OCI-LY1 (cell line): ENCODE measurements around the gene GMIP.

Source experiments
- H2AFZ ChIP-seq: fragments of 200-600 bp; sonication (generic), shearing (Covaris generic); 2 replicates; pipeline ENCODE4 v1.6.0; 2014; ENCODE audit warnings: antibody characterized with exemption, mild to moderate bottlenecking, low read length
- H3F3A ChIP-seq: fragments of 200-600 bp; sonication (generic), shearing (Covaris generic); 2 replicates; pipeline ENCODE4 v1.6.0; 2014; ENCODE audit warnings: mild to moderate bottlenecking, antibody characterized with exemption, low read length, moderate library complexity; ENCODE audit not compliant: insufficient read depth
- H3K27ac ChIP-seq: fragments of 200-600 bp; sonication (generic); 2 replicates; pipeline ENCODE4 v1.5.1; 2014; ENCODE audit warnings: low read length, mixed run types, mild to moderate bottlenecking, low read depth; ENCODE audit not compliant: poor library complexity, severe bottlenecking
- H3K27me3 ChIP-seq: fragments of 200-600 bp; sonication (generic); 2 replicates; pipeline ENCODE4 v1.6.0; 2014; ENCODE audit warnings: antibody characterized with exemption, mild to moderate bottlenecking, low read length, moderate library complexity; ENCODE audit not compliant: insufficient read depth
- H3K36me3 ChIP-seq: fragments of 200-600 bp; sonication (generic); 2 replicates; pipeline ENCODE4 v1.6.1; 2014; ENCODE audit warnings: mild to moderate bottlenecking, antibody characterized with exemption, low read length, moderate library complexity, mixed read lengths; ENCODE audit not compliant: insufficient read depth
- H3K4me1 ChIP-seq: fragments of 200-600 bp; sonication (generic); 2 replicates; pipeline ENCODE4 v1.5.1; 2014; ENCODE audit warnings: mild to moderate bottlenecking, low read length, moderate library complexity; ENCODE audit not compliant: insufficient read depth, severe bottlenecking
- H3K4me2 ChIP-seq: fragments of 200-600 bp; sonication (generic), shearing (Covaris generic); 2 replicates; pipeline ENCODE4 v1.6.1; 2014; ENCODE audit warnings: low read length
- H3K4me3 ChIP-seq: fragments of 200-600 bp; sonication (generic); 2 replicates; pipeline ENCODE4 v1.5.1; 2014; ENCODE audit warnings: low read length, low read depth, mild to moderate bottlenecking, mixed read lengths; ENCODE audit not compliant: poor library complexity, severe bottlenecking
- H3K79me2 ChIP-seq: fragments of 200-600 bp; shearing (Covaris generic); 2 replicates; pipeline ENCODE4 v1.6.1; 2016; ENCODE audit warnings: mixed run types, low read length, mixed read lengths; ENCODE audit not compliant: insufficient read depth
- H3K9ac ChIP-seq: fragments of 200-600 bp; sonication (generic), shearing (Covaris generic); 2 replicates; pipeline ENCODE4 v1.6.1; 2014; ENCODE audit warnings: mild to moderate bottlenecking, low read length, mixed read lengths
- H3K9me2 ChIP-seq: fragments of 200-600 bp; sonication (generic), shearing (Covaris generic); 2 replicates; pipeline ENCODE4 v1.6.1; 2014; ENCODE audit warnings: low read depth, mild to moderate bottlenecking, low read length, mixed read lengths
- H3K9me3 ChIP-seq: fragments of 200-600 bp; shearing (Covaris generic); 2 replicates; pipeline ENCODE4 v1.6.1; 2014; ENCODE audit warnings: low read length, mixed read lengths
- H4K20me1 ChIP-seq: fragments of 200-600 bp; sonication (generic), shearing (Covaris generic); 2 replicates; pipeline ENCODE4 v1.6.0; 2016; ENCODE audit warnings: mild to moderate bottlenecking, low read length; ENCODE audit not compliant: insufficient read depth
- CTCF ChIP-seq: fragments of 200-600 bp; sonication (generic), shearing (Covaris generic); IDR thresholded peaks from 2 replicates; pipeline ENCODE4 v1.5.1; 2017; ENCODE audit warnings: mild to moderate bottlenecking, antibody characterized with exemption, low read length, moderate library complexity, mixed read lengths
- EZH2 ChIP-seq: fragments of 200-600 bp; sonication (generic), shearing (Covaris generic); IDR thresholded peaks from 2 replicates; pipeline ENCODE4 v1.8.0; 2017; ENCODE audit warnings: borderline replicate concordance, mixed run types, mild to moderate bottlenecking, antibody characterized with exemption, low read length, moderate library complexity, mixed read lengths

GMIP gene

GRCh38 chr19:19637523-19638251 is 5.8 kb downstream of the GMIP start:
- TF ChIP-seq EZH2 (no peak), CTCF (peak; percentile 4; the same call in 1 of the 2 replicates)

GRCh38 chr19:19637186-19637522 is 6.3 kb downstream of the GMIP start:
- Histone ChIP-seq H3K27me3 (no peaks in the 10 kb centered on the region), H3K4me3 (no peak overlapping the region), H3K9me2 (no peaks in the 10 kb centered on the region), H3K9ac (no peak overlapping the region), H3K79me2 (no peaks in the 10 kb centered on the region), H3F3A (no peaks in the 10 kb centered on the region), H3K4me1 (peaks cover 4% of the 10 kb centered on the region), H2AFZ (no peak overlapping the region), H3K36me3 (peaks cover 87% of the 10 kb centered on the region), H3K9me3 (no peaks in the 10 kb centered on the region), H4K20me1 (no peaks in the 10 kb centered on the region), H3K27ac (no peak overlapping the region), H3K4me2 (no peak overlapping the region)
- no peak for TF ChIP-seq EZH2
- TF ChIP-seq CTCF, result no peak

More at GRCh38 chr19:19637523-19638251, 5.8 kb downstream of the GMIP start:
- no peaks in the 10 kb centered on the region for H3F3A ChIP-seq
- H3K27ac ChIP-seq, result no peak overlapping the region
- H3K36me3 ChIP-seq, result peaks cover 83% of the 10 kb centered on the region
- H4K20me1 ChIP-seq, result no peaks in the 10 kb centered on the region
- H3K27me3 ChIP-seq, result no peaks in the 10 kb centered on the region
- no peak overlapping the region for H3K9ac ChIP-seq
- H3K9me3 ChIP-seq, result no peaks in the 10 kb centered on the region
- peaks cover 9% of the 10 kb centered on the region for H3K4me1 ChIP-seq
- no peaks in the 10 kb centered on the region for H3K9me2 ChIP-seq
- no peak overlapping the region for H2AFZ ChIP-seq
- peaks cover 4% of the 10 kb centered on the region for H3K79me2 ChIP-seq
- no peak overlapping the region for H3K4me3 ChIP-seq
- no peak overlapping the region for H3K4me2 ChIP-seq

- H3K36me3 ChIP-seq, result peaks cover 84% of the 10 kb centered on the region
- no peak overlapping the region for H3K4me3 ChIP-seq
- no peaks in the 10 kb centered on the region for H3K9me2 ChIP-seq
- H2AFZ ChIP-seq, result no peak overlapping the region
- H3K9me3 ChIP-seq, result no peaks in the 10 kb centered on the region
- H3F3A ChIP-seq, result no peaks in the 10 kb centered on the region
- no peak overlapping the region for H3K9ac ChIP-seq
- no peaks in the 10 kb centered on the region for H3K79me2 ChIP-seq
- no peaks in the 10 kb centered on the region for H4K20me1 ChIP-seq
- H3K4me2 ChIP-seq, result no peak overlapping the region
- no peaks in the 10 kb centered on the region for H3K4me1 ChIP-seq
- H3K27ac ChIP-seq, result no peak overlapping the region
- no peaks in the 10 kb centered on the region for H3K27me3 ChIP-seq
- TF ChIP-seq CTCF (no peak), EZH2 (no peak)
Observed at GRCh38 chr19:19636573-19637185, 6.8 kb downstream of the GMIP start.
